H1 (cell line): ENCODE results near the gene RNU5D-1. TPM values are rescaled to one million over a fixed set of nuclear protein-coding genes. Genes with fewer than 3 reads are reported as not detected.
A peak's percentile ranks its signal among the peaks of the same experiment; 100 is the strongest.

ENCODE experiments used
- CTCF ChIA-PET: fragments of 300-600 bp; sonication (Branson Sonifier 250); formaldehyde crosslinking; loops from one replicate; lab custom pipeline; 2021; ENCODE audit not compliant: partially characterized antibody; lab: Charles Lee
- POLR2A ChIA-PET: fragments of 300-600 bp; sonication (Branson Sonifier 250); formaldehyde crosslinking; loops from one replicate; lab custom pipeline; 2021; ENCODE audit warnings: inconsistent platforms; ENCODE audit not compliant: partially characterized antibody; lab: Charles Lee
- DNase-seq, 2 experiments: peaks; one replicate each; pipeline versions ENCODE4 v3.0.0 to v3.0.0-alpha.2; 2010 to 2022; ENCODE audit warnings: low spot score in 2 of 2, low read depth in 1 of 2, mixed read lengths in 1 of 2
- FAIRE-seq: peaks from 2 replicates; lab custom pipeline; 2011; peaks lifted over from hg19 to GRCh38; lab: Jason Lieb, UNC
- H2AFZ ChIP-seq: 2 replicates; pipeline ENCODE4 v1.8.1; 2012; ENCODE audit warnings: low read length, inconsistent platforms
- H2AK5ac ChIP-seq: 2 replicates; pipeline ENCODE4 v1.6.1; 2013; ENCODE audit warnings: low read depth, low read length
- H2BK120ac ChIP-seq: replicated peaks from 2 replicates; pipeline ENCODE3; 2013; ENCODE audit warnings: low read depth, low read length, inconsistent platforms
- H2BK12ac ChIP-seq: 2 replicates; pipeline ENCODE4 v1.6.1; 2013; ENCODE audit warnings: low read depth, low read length
- H2BK15ac ChIP-seq: 2 replicates; pipeline ENCODE4 v1.6.1; 2013; ENCODE audit warnings: low read length
- H2BK20ac ChIP-seq: 2 replicates; pipeline ENCODE4 v1.6.1; 2013; ENCODE audit warnings: low read length
- H2BK5ac ChIP-seq: 2 replicates; pipeline ENCODE4 v1.6.1; 2013; ENCODE audit warnings: low read depth, low read length
- H3K14ac ChIP-seq: 2 replicates; pipeline ENCODE4 v1.6.1; 2013; ENCODE audit warnings: inconsistent platforms; ENCODE audit not compliant: insufficient read length
- H3K18ac ChIP-seq: 2 replicates; pipeline ENCODE4 v1.6.1; 2013; ENCODE audit warnings: low read length; ENCODE audit errors: extremely low read depth
- H3K23ac ChIP-seq: 2 replicates; pipeline ENCODE4 v1.6.1; 2013; ENCODE audit warnings: inconsistent platforms; ENCODE audit not compliant: insufficient read length
- H3K23me2 ChIP-seq: 2 replicates; pipeline ENCODE4 v1.6.1; 2013; ENCODE audit warnings: low read depth, low read length
- H3K27ac ChIP-seq: 2 replicates; pipeline ENCODE4 v1.6.1; 2011; ENCODE audit warnings: low read depth, low read length, inconsistent platforms
- H3K27me3 ChIP-seq, 4 experiments: replicated peaks in 1 of 4; 1 replicate in 1 of 4; 2 replicates in 3 of 4; pipeline versions ENCODE4 v1.6.1 to v1.8.1; 2011 to 2013; ENCODE audit warnings: low read length in 3 of 4, mild to moderate bottlenecking in 3 of 4, inconsistent platforms in 2 of 4, mixed read lengths in 2 of 4, moderate library complexity in 1 of 4; ENCODE audit not compliant: control insufficient read depth in 3 of 4, insufficient read depth in 3 of 4; ENCODE audit errors: extremely low read depth in 1 of 4
- H3K36me3 ChIP-seq, 4 experiments: 2 replicates each; pipeline versions ENCODE4 v1.6.1 to v1.8.1; 2011 to 2013; ENCODE audit warnings: mild to moderate bottlenecking in 4 of 4, low read length in 3 of 4, moderate library complexity in 2 of 4, control low read depth in 1 of 4, inconsistent platforms in 1 of 4; ENCODE audit not compliant: insufficient read depth in 4 of 4, control insufficient read depth in 2 of 4
- H3K4ac ChIP-seq: replicated peaks from 2 replicates; pipeline ENCODE3; 2013; ENCODE audit warnings: low read length, low read depth, mixed read lengths, inconsistent platforms; ENCODE audit not compliant: insufficient read length
- H3K4me1 ChIP-seq, 4 experiments: replicated peaks in 1 of 4; 1 replicate in 1 of 4; 2 replicates in 3 of 4; pipeline versions ENCODE4 v1.6.1 to v1.8.1; 2011 to 2013; ENCODE audit warnings: low read length in 3 of 4, inconsistent platforms in 2 of 4, mixed read lengths in 1 of 4; ENCODE audit not compliant: insufficient read depth in 4 of 4, control insufficient read depth in 3 of 4
- H3K4me2 ChIP-seq, 2 experiments: 2 replicates each; pipeline versions ENCODE4 v1.6.1 to v1.8.1; 2011 to 2013; ENCODE audit warnings: low read depth in 2 of 2, low read length in 2 of 2, control low read depth in 1 of 2, inconsistent platforms in 1 of 2, mild to moderate bottlenecking in 1 of 2; ENCODE audit not compliant: insufficient read depth in 1 of 2
- H3K4me3 ChIP-seq, 4 experiments: fragments of 200-600, 300-600 bp in 1 of 4; sonication (generic), shearing (Covaris generic), sonication (Bioruptor Twin) in 1 of 4; 2 replicates each; pipeline versions ENCODE4 v1.5.1 to v1.8.1; 2011 to 2016; ENCODE audit warnings: low read length in 4 of 4, low read depth in 3 of 4, control low read depth in 2 of 4, inconsistent platforms in 2 of 4, mild to moderate bottlenecking in 2 of 4, mixed read lengths in 1 of 4, moderate library complexity in 1 of 4; ENCODE audit not compliant: insufficient read depth in 2 of 4; ENCODE audit errors: extremely low read depth in 1 of 4
- H3K56ac ChIP-seq: replicated peaks from 2 replicates; pipeline ENCODE3; 2013; ENCODE audit warnings: low read depth, mild to moderate bottlenecking, mixed read lengths, low read length, inconsistent platforms; ENCODE audit not compliant: insufficient read length
- H3K79me1 ChIP-seq: 2 replicates; pipeline ENCODE4 v1.6.1; 2013; ENCODE audit warnings: low read depth, low read length, control low read depth
- H3K79me2 ChIP-seq, 2 experiments: 2 replicates each; pipeline versions ENCODE4 v1.6.1 to v1.8.1; 2012 to 2013; ENCODE audit warnings: low read length in 2 of 2, mild to moderate bottlenecking in 2 of 2, inconsistent platforms in 1 of 2; ENCODE audit not compliant: insufficient read depth in 2 of 2, control insufficient read depth in 1 of 2
- H3K9ac ChIP-seq, 4 experiments: replicated peaks in 1 of 4; 1 replicate in 1 of 4; 2 replicates in 3 of 4; pipeline versions ENCODE4 v1.6.1 to v1.8.1; 2011 to 2013; ENCODE audit warnings: low read depth in 3 of 4, low read length in 3 of 4, control low read depth in 2 of 4, mild to moderate bottlenecking in 2 of 4, moderate library complexity in 2 of 4, inconsistent platforms in 1 of 4; ENCODE audit errors: extremely low read depth in 1 of 4
- H3K9me3 ChIP-seq, 2 experiments: 2 replicates each; pipeline versions ENCODE4 v1.6.1 to v1.8.1; 2012 to 2013; ENCODE audit warnings: mild to moderate bottlenecking in 2 of 2, moderate library complexity in 2 of 2, control low read depth in 1 of 2, inconsistent platforms in 1 of 2, low read depth in 1 of 2, low read length in 1 of 2, mixed read lengths in 1 of 2; ENCODE audit not compliant: insufficient read depth in 2 of 2
- H4K20me1 ChIP-seq, 2 experiments: replicated peaks in 1 of 2; 2 replicates each; pipeline versions ENCODE3 to v1.8.1; 2011 to 2013; ENCODE audit warnings: inconsistent platforms in 2 of 2, low read length in 2 of 2, mild to moderate bottlenecking in 1 of 2; ENCODE audit not compliant: insufficient read depth in 2 of 2, control insufficient read depth in 1 of 2
- H4K5ac ChIP-seq: 2 replicates; pipeline ENCODE4 v1.6.1; 2013; ENCODE audit warnings: low read length, low read depth, mixed read lengths, inconsistent platforms; ENCODE audit not compliant: insufficient read length
- H4K8ac ChIP-seq: 2 replicates; pipeline ENCODE4 v1.8.0; 2013; ENCODE audit warnings: mild to moderate bottlenecking, moderate library complexity, low read length, inconsistent platforms; ENCODE audit not compliant: insufficient read depth; ENCODE audit errors: extremely low read depth
- H4K91ac ChIP-seq: replicated peaks from 2 replicates; pipeline ENCODE3; 2013; ENCODE audit warnings: low read length, mixed read lengths, inconsistent platforms; ENCODE audit not compliant: insufficient read length
- RXRA ChIP-seq: IDR thresholded peaks from 2 replicates; pipeline ENCODE4 v1.6.1; 2011; ENCODE audit warnings: low read depth, mild to moderate bottlenecking, low read length, moderate library complexity; ENCODE audit not compliant: insufficient read depth
- SAP30 ChIP-seq: fragments of 300-600 bp; sonication (generic); IDR thresholded peaks from 2 replicates; pipeline ENCODE4 v1.7.1; 2012; ENCODE audit warnings: low read length, moderate library complexity, mild to moderate bottlenecking, inconsistent platforms; ENCODE audit not compliant: insufficient read depth, insufficient replicate concordance
- WGBS, 2 experiments: shearing (Covaris generic) in 1 of 2; methylation state at CpG; one replicate each; pipeline versions ENCODE4 v1.1.6 to v1.1.7; 2013 to 2015; ENCODE audit warnings: low lambda C conversion rate in 2 of 2, mixed read lengths in 2 of 2, inconsistent platforms in 1 of 2, low coverage in 1 of 2, missing lambda C conversion rate in 1 of 2; ENCODE audit not compliant: insufficient replicate concordance in 2 of 2, insufficient coverage in 1 of 2, insufficient read length in 1 of 2; ENCODE audit errors: extremely low coverage in 1 of 2, missing lambda C conversion rate in 1 of 2; 5-methylcytosine and 5-hydroxymethylcytosine counted together
- polyA plus RNA-seq, 7 experiments: library from polyadenylated mRNA; depleted of rRNA in 3 of 7; stranded (reverse) in 5 of 7; unstranded in 2 of 7; fragments of >200 nt in 5 of 7; fragments of 200-250 nt in 2 of 7; gene quantifications; 1 replicate in 5 of 7; 2 replicates in 1 of 7; 4 replicates in 1 of 7; pipeline versions ENCODE4 v1.2.1 to v1.2.3, GENCODE V29; 2011 to 2013; ENCODE audit warnings: missing spikeins in 2 of 7, mixed read lengths in 2 of 7
- total RNA-seq: library from RNA; stranded (reverse); fragmentation: NEBNext Ultra II Directional; extraction: Animal tissue kit (Norgen Biotek cat#: 25700); gene quantifications from 2 replicates; pipeline ENCODE4 v1.2.1, GENCODE V29; 2021
- TF ChIP-seq, protein P1 (sequence below): IDR thresholded peaks from 2 replicates; pipeline ENCODE4 v1.6.1; 2011; ENCODE audit warnings: low read depth, mild to moderate bottlenecking, low read length; ENCODE audit not compliant: insufficient read depth

RNU5D-1 gene
- total and polyA plus RNA-seq, 2 of the 8 experiments (the other 6 are each of a cell fraction or from before 2014, with no cell fraction given), result under 0.01 TPM; not detected in 1

DNA sequence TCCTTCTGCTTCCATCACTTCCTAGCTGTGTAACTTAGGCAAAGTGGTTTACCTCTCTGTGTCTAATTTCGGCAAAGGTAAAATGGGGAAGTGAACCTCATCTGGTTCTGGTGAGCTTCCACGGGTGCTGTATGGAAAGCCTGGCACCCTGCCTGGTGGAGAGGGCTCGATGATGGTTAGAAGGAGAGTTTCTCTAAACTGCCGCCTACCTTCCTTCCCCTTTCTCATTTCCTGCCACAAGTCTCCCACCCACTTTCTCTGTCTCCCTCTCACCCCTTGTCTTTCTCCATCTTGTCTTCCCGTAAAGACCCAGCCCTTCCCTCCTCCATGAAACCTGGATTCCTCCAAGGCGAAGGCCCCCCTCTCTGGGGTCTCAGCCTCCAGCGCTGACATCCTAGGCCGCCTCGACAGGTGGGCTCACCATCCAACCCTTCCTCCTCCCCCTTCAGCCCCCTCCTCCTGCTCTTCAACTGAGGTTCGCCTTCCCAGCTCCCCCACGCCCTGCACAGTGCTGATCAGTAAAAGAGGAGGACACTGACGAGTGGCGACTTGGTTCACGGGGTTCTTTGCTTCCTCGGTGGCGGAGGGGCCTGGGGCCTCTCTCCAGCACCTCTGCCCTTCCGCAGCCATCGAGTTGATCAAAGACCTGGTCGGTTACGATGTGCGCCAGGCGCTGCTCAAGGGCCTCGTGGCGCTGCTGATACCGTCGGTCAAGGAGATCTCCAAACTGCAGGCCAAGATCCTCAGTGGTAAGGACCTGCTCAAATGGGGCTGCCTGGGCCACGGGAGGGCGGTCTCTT, 7.3 kb downstream of the RNU5D-1 start:
- no peak for DNase-seq
- H2BK5ac ChIP-seq, result no peak overlapping the region
- H3K79me1 ChIP-seq, result no peaks in the 10 kb centered on the region
- H3K27ac ChIP-seq, result no peak overlapping the region
- no peak overlapping the region for H3K4ac ChIP-seq
- H3K27me3 ChIP-seq, result no peaks in the 10 kb centered on the region
- TF ChIP-seq RXRA (no peak), SAP30 (no peak)
- TF ChIP-seq, protein P1, sequence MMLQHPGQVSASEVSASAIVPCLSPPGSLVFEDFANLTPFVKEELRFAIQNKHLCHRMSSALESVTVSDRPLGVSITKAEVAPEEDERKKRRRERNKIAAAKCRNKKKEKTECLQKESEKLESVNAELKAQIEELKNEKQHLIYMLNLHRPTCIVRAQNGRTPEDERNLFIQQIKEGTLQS, result no peak
- TF ChIP-seq, all 59 proteins: peak for 0
- H3K4me2 ChIP-seq, result no peak overlapping the region
- 0 out of 2 replicates have a peak overlapping the region, but pooled peaks have one; percentile 31 for H2BK15ac ChIP-seq
- no peak overlapping the region; the same call in 1 of the 2 replicates for H2AFZ ChIP-seq
- H4K91ac ChIP-seq, result no peak overlapping the region
- no peak overlapping the region for H3K4me3 ChIP-seq
- no peak overlapping the region for H2BK20ac ChIP-seq
- no peak overlapping the region for H2AK5ac ChIP-seq
- H3K18ac ChIP-seq, result no peak overlapping the region
- 94% methylated on average over 26 of the region's 28 CpGs; no CpG with 5 or more reads in 1 of the 2 experiments for WGBS, 2 experiments
- H4K8ac ChIP-seq, result peak overlapping the region; percentile 9
- H3K4me1 ChIP-seq, result peaks cover 0 to 1% (median 0%) of the 10 kb centered on the region in 4 experiments; a peak in 3 of 7 replicates
- POLR2A ChIA-PET, result interaction anchor here (0.7 to 22.5 kb wide), 5 partner anchors 9 to 173 kb away, joined by 3 to 428 read pairs (median 122); partner anchors contain the start of genes BEST4, RNU5D-1 and RPS8
- no peak overlapping the region for H2BK12ac ChIP-seq
- H3K9me3 ChIP-seq, result no peaks in the 10 kb centered on the region
- no peak overlapping the region for H3K56ac ChIP-seq
- no peak overlapping the region for H4K5ac ChIP-seq
- no peak overlapping the region for H3K9ac ChIP-seq
- H3K36me3 ChIP-seq, result no peaks in the 10 kb centered on the region
- no peak for FAIRE-seq
- no peaks in the 10 kb centered on the region for H3K23me2 ChIP-seq
- no peak overlapping the region for H2BK120ac ChIP-seq
- CTCF ChIA-PET, result interaction anchor here (0.8 to 1.4 kb wide), 3 partner anchors 9 to 85 kb away, joined by 3 to 4 read pairs (median 3); partner anchors contain the start of gene BTBD19
- H3K14ac ChIP-seq, result no peak overlapping the region
- H4K20me1 ChIP-seq, result no peaks in the 10 kb centered on the region
- no peak overlapping the region for H3K23ac ChIP-seq
- no peaks in the 10 kb centered on the region for H3K79me2 ChIP-seq
